Astrocyte of the cerebellum (primary cell): Measurements from ENCODE around the gene SAC3D1.
A peak's percentile ranks its signal among the peaks of the same experiment; 100 is the strongest.

ENCODE experiments used
- DNase-seq: peaks from one replicate; pipeline ENCODE4 v3.0.0-alpha.2; 2011; ENCODE audit warnings: low read depth
- H3K4me3 ChIP-seq: 2 replicates; pipeline ENCODE4 v1.5.1; 2011; ENCODE audit warnings: mild to moderate bottlenecking, low read depth, low read length, moderate library complexity
- in situ Hi-C: cut with HindIII; loops from 2 replicates; pipeline ENCODE4 v1.10.0; 2017; ENCODE audit warnings: low sequenced_read_pairs
- TF ChIP-seq, protein P1 (sequence below): IDR thresholded peaks from 2 replicates; pipeline ENCODE4 v1.5.1; 2012; ENCODE audit warnings: low read length, low read depth, moderate library complexity, mild to moderate bottlenecking; ENCODE audit errors: missing control alignments

SAC3D1 gene

DNA sequence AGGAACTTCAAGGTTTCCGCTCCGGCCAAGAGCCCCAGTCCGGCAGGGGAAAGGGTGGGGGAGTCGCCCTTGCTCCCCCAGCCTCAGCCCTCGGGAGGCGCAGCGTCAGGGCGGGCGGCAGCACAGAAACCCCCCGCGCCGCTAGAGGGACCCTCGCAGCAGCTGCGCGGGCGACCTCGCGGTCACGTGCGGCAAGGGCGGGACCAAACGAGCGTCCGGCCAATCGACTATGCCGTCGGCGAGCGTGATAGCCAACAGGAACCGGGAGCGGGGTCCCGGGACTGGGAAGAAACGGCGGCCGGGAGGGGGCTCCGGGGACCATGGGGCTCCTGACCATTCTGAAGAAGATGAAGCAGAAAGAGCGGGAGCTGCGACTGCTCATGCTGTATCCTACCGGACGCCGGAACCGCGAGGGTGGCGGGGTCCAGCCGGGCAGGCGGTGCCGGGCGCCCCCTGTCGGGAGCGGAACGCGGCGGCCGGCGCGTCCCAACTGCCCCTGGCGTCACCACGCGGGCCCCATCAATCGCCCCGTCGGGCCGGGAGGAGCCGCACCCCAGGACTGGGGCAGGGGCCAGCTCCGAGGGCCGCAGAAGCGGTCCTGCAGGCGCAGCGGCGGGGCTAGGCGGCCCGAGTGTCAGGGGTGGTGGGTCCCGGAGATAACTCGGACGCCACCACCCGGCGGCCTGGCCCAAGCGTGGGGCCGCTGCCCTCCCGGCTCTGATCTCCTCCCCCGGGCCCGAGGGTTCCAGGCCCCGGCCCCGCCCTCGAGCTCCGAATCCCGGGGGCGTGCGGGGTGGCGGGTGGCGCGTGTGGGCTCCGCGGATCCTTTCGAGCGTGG lies 26.9 kb upstream of the SAC3D1 start, which contains the start of gene ARL2:
TSS of gene ARL2 (plus strand) at position 273 of the 838 bp plus-strand sequence. CDS start at position 321, 48 bp downstream.
- TF ChIP-seq, protein P1, sequence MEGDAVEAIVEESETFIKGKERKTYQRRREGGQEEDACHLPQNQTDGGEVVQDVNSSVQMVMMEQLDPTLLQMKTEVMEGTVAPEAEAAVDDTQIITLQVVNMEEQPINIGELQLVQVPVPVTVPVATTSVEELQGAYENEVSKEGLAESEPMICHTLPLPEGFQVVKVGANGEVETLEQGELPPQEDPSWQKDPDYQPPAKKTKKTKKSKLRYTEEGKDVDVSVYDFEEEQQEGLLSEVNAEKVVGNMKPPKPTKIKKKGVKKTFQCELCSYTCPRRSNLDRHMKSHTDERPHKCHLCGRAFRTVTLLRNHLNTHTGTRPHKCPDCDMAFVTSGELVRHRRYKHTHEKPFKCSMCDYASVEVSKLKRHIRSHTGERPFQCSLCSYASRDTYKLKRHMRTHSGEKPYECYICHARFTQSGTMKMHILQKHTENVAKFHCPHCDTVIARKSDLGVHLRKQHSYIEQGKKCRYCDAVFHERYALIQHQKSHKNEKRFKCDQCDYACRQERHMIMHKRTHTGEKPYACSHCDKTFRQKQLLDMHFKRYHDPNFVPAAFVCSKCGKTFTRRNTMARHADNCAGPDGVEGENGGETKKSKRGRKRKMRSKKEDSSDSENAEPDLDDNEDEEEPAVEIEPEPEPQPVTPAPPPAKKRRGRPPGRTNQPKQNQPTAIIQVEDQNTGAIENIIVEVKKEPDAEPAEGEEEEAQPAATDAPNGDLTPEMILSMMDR, result peak; percentile 77
- peak within 1 kb of the TSS; percentile 78 for H3K4me3 ChIP-seq
- in situ Hi-C loops, result no loop called here
- DNase-seq, result peak; percentile 74

DNA sequence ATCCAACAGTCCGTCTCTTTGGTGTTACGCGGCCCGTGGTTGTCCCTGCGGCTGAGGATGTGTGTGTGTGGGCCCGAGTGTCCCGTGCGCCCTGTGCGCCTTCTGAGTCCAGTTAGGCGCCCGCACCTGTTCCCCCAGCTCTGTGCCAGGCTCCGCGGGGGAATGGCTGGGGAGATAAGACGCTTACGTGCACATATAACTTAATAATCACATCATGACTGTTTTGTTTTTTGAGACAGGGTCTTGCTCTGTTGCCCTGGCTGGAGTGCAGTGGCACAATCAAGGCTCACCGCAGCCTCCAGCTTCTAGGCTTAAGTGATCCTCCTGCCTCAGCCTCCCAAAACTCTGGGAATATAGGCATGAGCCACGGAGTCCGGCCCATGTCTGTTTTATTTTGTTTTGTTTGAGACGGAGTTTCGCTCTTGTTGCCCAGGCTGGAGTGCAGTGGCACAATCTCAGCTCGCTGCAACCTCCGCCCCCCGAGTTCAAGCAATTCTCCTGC lies 26.2 kb upstream of the SAC3D1 start:
- TF ChIP-seq, protein P1, result no peak
- peak overlapping the region; percentile 78 for H3K4me3 ChIP-seq
- DNase-seq, result no peak
- in situ Hi-C loops, result no loop called here

DNA sequence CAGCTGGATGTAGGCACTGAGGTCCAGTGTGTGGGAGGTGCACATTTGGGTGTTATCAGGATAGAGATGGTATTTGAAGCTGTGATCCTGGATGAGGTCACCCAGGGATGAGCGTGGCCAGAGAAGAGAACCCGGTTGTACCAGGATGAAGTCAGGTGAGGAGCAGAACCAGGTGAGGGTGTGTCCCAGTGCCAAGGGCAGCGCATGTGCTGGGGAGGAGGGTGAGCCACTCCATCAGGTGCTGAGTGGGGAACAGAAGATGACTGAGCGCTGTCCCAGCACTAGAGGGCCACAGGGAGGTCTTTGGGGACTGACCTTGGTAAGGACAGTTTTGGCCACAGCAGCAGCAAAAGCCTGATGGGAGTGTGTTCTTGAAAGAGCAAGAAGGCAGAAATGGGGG lies 24.3 kb upstream of the SAC3D1 start:
- H3K4me3 ChIP-seq, result no peak overlapping the region
- DNase-seq, result no peak
- in situ Hi-C loops, result no loop called here
- TF ChIP-seq, protein P1, result no peak

DNA sequence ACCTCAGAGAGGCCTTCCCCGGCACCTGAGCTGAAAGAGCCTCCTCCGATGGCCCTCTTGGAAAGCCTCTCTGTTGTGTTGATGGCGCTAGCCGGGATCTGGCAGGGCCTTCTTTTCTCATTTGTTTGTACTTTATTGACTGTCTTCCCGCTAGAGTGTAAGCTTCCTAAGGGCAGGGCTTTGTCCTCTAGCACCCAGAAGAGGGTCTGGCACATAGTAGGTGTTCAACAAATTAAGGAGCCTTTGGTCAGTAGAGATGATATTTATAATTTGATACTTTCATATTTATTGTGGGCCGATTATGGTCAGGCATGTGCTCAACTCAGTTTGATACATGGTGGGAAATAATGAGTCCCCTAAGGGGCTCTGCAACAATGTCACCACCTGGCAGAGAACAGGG lies 23.1 kb upstream of the SAC3D1 start:
- H3K4me3 ChIP-seq, result no peak overlapping the region
- TF ChIP-seq, protein P1, result no peak
- no peak for DNase-seq
- in situ Hi-C loops, result no loop called here

DNA sequence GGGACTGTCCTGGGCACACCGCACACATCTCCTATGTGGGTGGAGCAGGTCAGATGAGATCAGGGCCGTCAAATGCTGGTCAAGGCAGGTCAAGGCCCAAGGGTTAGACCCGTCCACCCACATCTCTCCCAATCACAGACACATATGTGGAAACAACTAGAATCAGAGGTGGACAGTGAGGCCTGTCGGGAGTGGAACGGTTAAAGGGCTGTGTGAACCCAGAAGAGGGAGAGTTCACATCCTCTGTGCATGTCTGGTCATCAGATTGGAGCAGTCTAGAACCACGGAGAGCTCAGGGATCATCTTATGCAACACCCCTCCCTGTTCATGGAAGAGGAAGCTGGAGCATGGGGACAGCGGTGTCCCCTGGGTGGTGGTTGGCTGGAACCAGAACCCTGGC lies 21.2 kb upstream of the SAC3D1 start:
- no peak for DNase-seq
- no peak overlapping the region for H3K4me3 ChIP-seq
- TF ChIP-seq, protein P1, result no peak
- in situ Hi-C loops, result no loop called here

DNA sequence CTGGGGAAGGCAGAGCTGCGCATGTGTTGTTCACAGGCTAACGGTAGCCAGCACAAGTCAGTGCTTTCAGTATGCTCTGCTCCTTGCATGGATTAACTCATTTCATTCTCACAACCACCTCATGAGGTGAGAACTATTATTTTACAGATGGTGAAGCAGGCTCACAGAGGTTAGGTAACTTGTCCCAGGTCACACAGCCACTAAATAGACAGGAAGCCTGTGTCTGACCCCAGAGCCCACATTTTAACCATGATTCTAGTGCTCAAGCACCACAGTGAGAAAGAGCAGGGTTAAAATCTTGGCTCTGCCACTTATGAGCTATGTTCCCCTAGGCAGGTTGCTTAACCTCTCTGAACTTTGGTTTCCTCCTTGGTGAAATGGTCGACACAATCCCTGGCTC lies 20.0 kb upstream of the SAC3D1 start:
- DNase-seq, result no peak
- TF ChIP-seq, protein P1, result no peak
- in situ Hi-C loops, result no loop called here
- no peak overlapping the region for H3K4me3 ChIP-seq
